WERI-Rb-1 (cell line): ENCODE results near the gene HNRNPR.

Experiments used
- DNase-seq: peaks from one replicate; pipeline ENCODE4 v3.0.0-alpha.2; 2020
- H3K27ac ChIP-seq: fragments of 250-450 bp; sonication (Bioruptor Pico); 2 replicates; pipeline ENCODE4 v1.5.1; 2020; ENCODE audit warnings: mild to moderate bottlenecking, moderate library complexity
- H3K27me3 ChIP-seq: fragments of 250-450 bp; sonication (Bioruptor Pico); 2 replicates; pipeline ENCODE4 v1.5.1; 2021; ENCODE audit warnings: mild to moderate bottlenecking, low read depth, moderate library complexity; ENCODE audit not compliant: insufficient read depth, severe bottlenecking
- H3K36me3 ChIP-seq: fragments of 250-450 bp; sonication (Bioruptor Pico); 2 replicates; pipeline ENCODE4 v1.5.1; 2020; ENCODE audit warnings: mild to moderate bottlenecking, moderate library complexity
- H3K4me3 ChIP-seq: 2 replicates; pipeline ENCODE4 v1.5.1; 2011; ENCODE audit warnings: low read depth, mild to moderate bottlenecking, control low read depth, low read length
- H3K9me3 ChIP-seq: fragments of 250-450 bp; sonication (Bioruptor Pico); 2 replicates; pipeline ENCODE4 v1.5.1; 2021; ENCODE audit warnings: mild to moderate bottlenecking, moderate library complexity; ENCODE audit not compliant: severe bottlenecking
- CTCF ChIP-seq: IDR thresholded peaks from 2 replicates; pipeline ENCODE4 v1.5.1; 2011; ENCODE audit warnings: low read depth, mild to moderate bottlenecking, control low read depth, inconsistent platforms, low read length

HNRNPR gene

DNA sequence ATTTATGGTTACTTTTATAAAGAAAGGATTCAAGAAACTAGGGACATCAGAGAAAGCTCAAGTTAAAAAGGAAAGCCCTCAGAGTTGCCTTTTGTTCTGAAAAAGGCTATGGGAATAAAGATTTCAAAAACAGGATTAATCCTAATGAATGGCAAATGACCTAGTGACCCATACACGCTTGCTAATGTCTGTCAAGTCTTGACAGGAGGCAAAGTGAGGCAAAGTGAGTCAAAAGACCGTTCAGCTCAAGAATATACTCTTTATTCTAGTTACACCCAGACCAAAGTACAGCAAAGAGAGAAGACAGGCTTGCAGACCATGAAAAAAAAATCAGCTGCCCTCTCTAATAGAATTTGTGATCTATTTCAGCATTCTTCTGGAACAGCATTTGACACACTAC lies 22.1 kb upstream of the HNRNPR start:
- H3K27ac ChIP-seq, result no peak overlapping the region
- H3K27me3 ChIP-seq, result no peaks in the 10 kb centered on the region
- H3K36me3 ChIP-seq, result peaks cover 53% of the 10 kb centered on the region
- H3K4me3 ChIP-seq, result no peak overlapping the region
- no peak for DNase-seq
- no peak for TF ChIP-seq CTCF
- H3K9me3 ChIP-seq, result peaks cover 37% of the 10 kb centered on the region

DNA sequence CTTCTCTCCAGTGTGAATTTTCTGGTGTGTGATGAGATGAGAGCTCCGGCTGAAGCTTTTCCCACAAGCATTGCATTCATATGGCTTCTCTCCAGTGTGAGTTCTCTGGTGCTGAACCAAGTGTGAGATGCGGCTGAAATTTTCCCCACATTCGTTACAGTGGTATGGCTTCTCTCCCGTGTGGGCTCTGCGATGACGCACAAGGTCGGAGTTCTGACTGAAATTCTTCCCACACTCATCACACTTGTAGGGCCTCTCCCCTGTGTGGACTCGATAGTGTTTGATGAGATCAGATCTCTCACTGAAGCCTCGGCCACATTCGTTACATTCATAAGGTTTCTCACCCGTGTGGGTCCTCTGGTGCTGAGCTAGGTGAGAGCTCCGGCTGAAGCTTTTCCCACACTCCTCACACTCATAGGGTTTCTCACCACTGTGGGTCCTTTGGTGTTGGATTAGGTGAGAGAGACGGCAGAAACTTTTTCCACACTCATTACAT lies 18.2 kb upstream of the HNRNPR start:
- no peak overlapping the region for H3K27ac ChIP-seq
- H3K4me3 ChIP-seq, result no peak overlapping the region
- no peaks in the 10 kb centered on the region for H3K27me3 ChIP-seq
- peaks cover 75% of the 10 kb centered on the region for H3K36me3 ChIP-seq
- DNase-seq, result no peak
- TF ChIP-seq CTCF, result no peak
- peaks cover 46% of the 10 kb centered on the region for H3K9me3 ChIP-seq

GRCh38 chr1:23358310-23358875 lies 14.3 kb upstream of the HNRNPR start:
- H3K27ac ChIP-seq, result no peak overlapping the region
- DNase-seq, result no peak
- peaks cover 31% of the 10 kb centered on the region for H3K9me3 ChIP-seq
- peaks cover 44% of the 10 kb centered on the region for H3K36me3 ChIP-seq
- no peak overlapping the region for H3K4me3 ChIP-seq
- no peak for TF ChIP-seq CTCF
- H3K27me3 ChIP-seq, result no peaks in the 10 kb centered on the region

GRCh38 chr1:23357138-23357908 lies 13.2 kb upstream of the HNRNPR start:
- no peak overlapping the region for H3K4me3 ChIP-seq
- H3K27me3 ChIP-seq, result no peaks in the 10 kb centered on the region
- no peak overlapping the region for H3K27ac ChIP-seq
- DNase-seq, result no peak
- peaks cover 21% of the 10 kb centered on the region for H3K9me3 ChIP-seq
- peaks cover 33% of the 10 kb centered on the region for H3K36me3 ChIP-seq
- TF ChIP-seq CTCF, result no peak

DNA sequence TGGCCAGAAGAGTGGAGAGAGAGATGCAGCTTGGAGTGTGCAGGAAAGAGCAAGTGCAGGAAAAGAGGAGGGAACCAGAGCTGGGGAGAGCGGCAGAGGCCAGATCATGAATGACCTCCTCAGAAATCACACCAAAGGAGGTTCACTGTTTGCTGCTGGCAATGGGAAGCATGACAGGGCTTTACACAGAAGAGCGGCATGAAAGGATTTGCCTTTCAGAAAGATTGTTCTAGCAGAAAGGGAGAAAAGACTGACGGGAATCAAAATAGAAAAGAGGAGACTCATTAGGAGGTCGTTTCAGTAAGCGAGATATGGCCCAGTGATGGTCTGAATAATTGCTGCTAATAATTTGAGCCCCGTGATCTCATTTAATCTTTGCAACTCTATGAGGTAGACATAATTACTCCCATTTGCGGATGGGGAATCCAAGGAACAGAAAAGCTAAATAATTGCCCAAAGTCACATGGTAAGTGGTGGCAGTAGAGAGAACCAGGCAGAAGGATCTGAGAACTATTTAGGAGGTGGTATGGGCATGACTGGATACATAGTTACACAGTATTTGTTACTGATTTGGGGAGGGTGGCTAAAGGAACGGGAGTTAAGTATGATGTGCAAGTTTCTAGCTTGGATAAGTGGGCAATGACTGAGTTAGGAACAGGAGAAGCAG lies 12.5 kb upstream of the HNRNPR start:
- Histone ChIP-seq H3K4me3 (no peak overlapping the region), H3K27ac (no peak overlapping the region), H3K9me3 (peaks cover 14% of the 10 kb centered on the region), H3K27me3 (no peaks in the 10 kb centered on the region), H3K36me3 (peaks cover 26% of the 10 kb centered on the region)
- TF ChIP-seq CTCF, result no peak
- no peak for DNase-seq
